Stimulated activated effector memory CD8-positive, alpha-beta T cell treated with anti-CD3 and anti-CD28 coated beads, Interleukin-12 subunit alpha, Interleukin-12 subunit beta, amount 100 ng/mL, for 72 hours (primary cell): ENCODE measurements around the gene TTC7B.

Source experiments
- ATAC-seq: fragments of 150-1000 bp; cut with Tn5 transposase; 2 replicates; pipeline ENCODE4 v1.10.0; 2021
- DNase-seq, 2 donors: peaks; one replicate each; pipeline ENCODE4 v3.0.0; 2021 to 2022; ENCODE audit warnings: low spot score in 2 of 2
- H3K27ac Mint-ChIP-seq: one replicate; pipeline ENCODE4 v1.8.0; 2022; ENCODE audit warnings: mild to moderate bottlenecking, mixed read lengths
- H3K36me3 Mint-ChIP-seq: one replicate; pipeline ENCODE4 v1.8.0; 2022; ENCODE audit warnings: mild to moderate bottlenecking, mixed read lengths
- H3K4me1 Mint-ChIP-seq: one replicate; pipeline ENCODE4 v1.8.0; 2022; ENCODE audit warnings: mixed read lengths
- H3K4me3 Mint-ChIP-seq: one replicate; pipeline ENCODE4 v1.8.0; 2022; ENCODE audit warnings: mild to moderate bottlenecking, mixed read lengths
- H3K9me3 Mint-ChIP-seq: one replicate; pipeline ENCODE4 v1.8.0; 2022; ENCODE audit warnings: mixed read lengths

The TTC7B gene

GRCh38 chr14:90699016-90699415 is 117.2 kb downstream of the TTC7B start:
- no peak for ATAC-seq
- Mint-ChIP-seq H3K27ac (no peak overlapping the region), H3K4me1 (no peaks in the 10 kb centered on the region), H3K9me3 (no peaks in the 10 kb centered on the region), H3K36me3 (no peaks in the 10 kb centered on the region), H3K4me3 (no peak overlapping the region)
- DNase-seq = no peak

- no peaks in the 10 kb centered on the region for H3K9me3 Mint-ChIP-seq
- no peaks in the 10 kb centered on the region for H3K4me1 Mint-ChIP-seq
- ATAC-seq (no peak), DNase-seq (no peak)
- H3K36me3 Mint-ChIP-seq = no peaks in the 10 kb centered on the region
- H3K4me3 Mint-ChIP-seq = no peak overlapping the region
- no peak overlapping the region for H3K27ac Mint-ChIP-seq
Observed at GRCh38 chr14:90698379-90698869, 117.8 kb downstream of the TTC7B start.

DNA sequence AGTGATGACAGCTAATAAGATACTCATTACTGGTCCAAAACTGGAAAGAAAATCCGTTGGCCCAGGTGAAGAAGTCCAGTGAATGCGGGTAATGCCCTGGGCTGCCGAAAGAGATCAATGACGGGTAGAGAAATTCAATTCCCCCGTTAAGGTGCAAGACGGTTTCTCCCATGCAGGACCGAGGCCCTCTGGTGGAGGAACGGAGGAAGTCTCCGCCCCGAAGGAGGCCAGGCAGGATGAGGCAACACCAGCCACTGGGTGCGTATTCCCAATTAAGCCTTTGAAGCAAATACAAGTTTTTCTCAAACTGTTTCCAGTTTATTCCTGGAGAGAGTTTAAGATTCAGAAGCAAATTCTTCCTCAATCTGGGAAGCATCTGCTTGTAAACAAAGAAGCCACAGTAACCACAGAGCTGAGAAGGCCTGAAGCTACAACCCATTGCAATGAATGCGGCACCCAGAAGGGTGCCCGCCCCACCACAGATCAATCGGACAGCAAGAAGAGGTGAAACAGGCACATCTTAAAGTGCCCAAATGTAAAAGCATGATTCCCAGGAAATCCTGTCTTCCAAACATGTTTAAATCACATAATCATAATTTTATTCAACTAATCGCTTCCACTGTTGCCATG is 118.5 kb downstream of the TTC7B start:
- Mint-ChIP-seq H3K4me1 (no peaks in the 10 kb centered on the region), H3K4me3 (no peak overlapping the region), H3K9me3 (no peaks in the 10 kb centered on the region), H3K36me3 (no peaks in the 10 kb centered on the region), H3K27ac (no peak overlapping the region)
- ATAC-seq = peak; percentile 86
- DNase-seq = peak; percentile 53 to 82

GRCh38 chr14:90697132-90697531 is 119.1 kb downstream of the TTC7B start:
- Mint-ChIP-seq H3K4me3 (no peak overlapping the region), H3K9me3 (no peaks in the 10 kb centered on the region), H3K4me1 (no peaks in the 10 kb centered on the region), H3K27ac (no peak overlapping the region), H3K36me3 (no peaks in the 10 kb centered on the region)
- ATAC-seq (no peak), DNase-seq (no peak)

- no peaks in the 10 kb centered on the region for H3K4me1 Mint-ChIP-seq
- H3K4me3 Mint-ChIP-seq = no peak overlapping the region
Observed at GRCh38 chr14:90696720-90697119, 119.5 kb downstream of the TTC7B start.

GRCh38 chr14:90695997-90696660 is 120.1 kb downstream of the TTC7B start:
- ATAC-seq = no peak
- no peaks in the 10 kb centered on the region for H3K9me3 Mint-ChIP-seq
- H3K27ac Mint-ChIP-seq = no peak overlapping the region
- no peaks in the 10 kb centered on the region for H3K36me3 Mint-ChIP-seq
- DNase-seq = no peak
- no peak overlapping the region for H3K4me3 Mint-ChIP-seq
- no peaks in the 10 kb centered on the region for H3K4me1 Mint-ChIP-seq

More at GRCh38 chr14:90696720-90697119, 119.5 kb downstream of the TTC7B start:
- DNase-seq (no peak), ATAC-seq (no peak)
- H3K9me3 Mint-ChIP-seq = no peaks in the 10 kb centered on the region
- H3K27ac Mint-ChIP-seq = no peak overlapping the region
- H3K36me3 Mint-ChIP-seq = no peaks in the 10 kb centered on the region

- no peak for DNase-seq
- no peaks in the 10 kb centered on the region for H3K4me1 Mint-ChIP-seq
- no peak for ATAC-seq
Observed at GRCh38 chr14:90693413-90693812, 122.8 kb downstream of the TTC7B start.

GRCh38 chr14:90692826-90693225 is 123.4 kb downstream of the TTC7B start:
- Mint-ChIP-seq H3K27ac (no peak overlapping the region), H3K9me3 (no peaks in the 10 kb centered on the region), H3K4me3 (no peak overlapping the region), H3K36me3 (no peaks in the 10 kb centered on the region), H3K4me1 (no peaks in the 10 kb centered on the region)
- ATAC-seq (no peak), DNase-seq (no peak)

More at GRCh38 chr14:90693413-90693812, 122.8 kb downstream of the TTC7B start:
- Mint-ChIP-seq H3K27ac (no peak overlapping the region), H3K9me3 (no peaks in the 10 kb centered on the region), H3K4me3 (no peak overlapping the region), H3K36me3 (no peaks in the 10 kb centered on the region)

DNA sequence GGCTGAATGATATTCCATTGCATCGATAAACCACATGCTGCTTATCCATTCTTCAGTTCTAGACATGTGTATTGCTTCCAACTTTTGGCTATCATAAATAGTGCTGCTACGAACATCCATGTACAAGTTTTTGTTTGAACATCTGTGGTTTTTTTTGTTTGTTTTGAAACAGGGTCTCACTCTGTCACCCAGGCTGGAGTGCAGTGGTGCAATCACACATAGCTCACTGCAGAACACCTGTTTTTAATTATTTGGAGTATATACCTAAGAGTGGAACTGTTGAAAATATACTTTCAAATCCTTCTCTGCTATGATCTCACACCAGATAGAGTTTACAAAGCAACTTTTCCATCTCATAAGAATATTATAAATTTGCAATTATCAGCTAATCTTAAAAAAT is 124.2 kb downstream of the TTC7B start:
- H3K4me1 Mint-ChIP-seq = no peaks in the 10 kb centered on the region
- H3K9me3 Mint-ChIP-seq = no peaks in the 10 kb centered on the region
- no peaks in the 10 kb centered on the region for H3K36me3 Mint-ChIP-seq
- DNase-seq (no peak), ATAC-seq (no peak)
- no peak overlapping the region for H3K4me3 Mint-ChIP-seq
- H3K27ac Mint-ChIP-seq = no peak overlapping the region

DNA sequence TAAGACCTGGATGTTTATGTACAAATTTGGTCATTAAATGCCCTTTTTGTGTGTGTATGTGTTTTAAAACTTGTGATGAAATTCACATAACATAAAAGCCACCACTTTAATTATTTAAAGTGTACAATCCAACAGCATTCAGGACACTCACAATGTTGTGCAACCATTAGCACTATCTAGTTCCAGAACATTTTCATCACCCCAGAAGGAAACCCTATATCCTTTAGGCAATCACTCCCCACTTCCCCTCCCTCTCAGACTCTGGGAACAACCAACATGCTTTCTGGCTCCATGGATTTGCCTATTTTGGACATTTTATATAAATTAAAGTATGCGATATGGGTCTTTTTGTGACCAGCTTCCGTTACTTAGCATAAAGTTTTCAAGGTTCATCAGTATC is 124.6 kb downstream of the TTC7B start:
- Mint-ChIP-seq H3K4me3 (no peak overlapping the region), H3K9me3 (no peaks in the 10 kb centered on the region), H3K4me1 (no peaks in the 10 kb centered on the region), H3K36me3 (no peaks in the 10 kb centered on the region), H3K27ac (no peak overlapping the region)
- DNase-seq (no peak), ATAC-seq (no peak)

DNA sequence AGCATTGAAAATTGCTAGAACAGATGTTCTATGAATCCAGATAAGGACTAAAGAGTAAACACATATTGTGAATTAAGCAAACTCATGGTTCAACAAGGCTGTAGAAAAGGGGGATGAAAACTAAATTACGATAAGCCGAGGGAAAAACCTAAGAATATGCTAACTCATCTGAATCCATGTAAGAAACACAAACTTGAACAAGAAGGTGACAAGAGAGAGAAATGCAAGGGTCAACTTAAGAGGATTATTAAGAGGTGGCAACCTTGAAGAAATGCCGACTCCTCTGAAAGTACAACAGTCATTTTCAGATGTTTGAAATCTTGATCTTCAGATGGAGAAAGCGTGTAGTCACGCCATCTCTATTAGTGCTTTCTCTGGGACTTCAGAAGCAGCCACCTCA is 128.6 kb downstream of the TTC7B start:
- Mint-ChIP-seq H3K9me3 (no peaks in the 10 kb centered on the region), H3K4me3 (no peak overlapping the region), H3K4me1 (no peaks in the 10 kb centered on the region), H3K27ac (no peak overlapping the region), H3K36me3 (no peaks in the 10 kb centered on the region)
- ATAC-seq (no peak), DNase-seq (no peak)

DNA sequence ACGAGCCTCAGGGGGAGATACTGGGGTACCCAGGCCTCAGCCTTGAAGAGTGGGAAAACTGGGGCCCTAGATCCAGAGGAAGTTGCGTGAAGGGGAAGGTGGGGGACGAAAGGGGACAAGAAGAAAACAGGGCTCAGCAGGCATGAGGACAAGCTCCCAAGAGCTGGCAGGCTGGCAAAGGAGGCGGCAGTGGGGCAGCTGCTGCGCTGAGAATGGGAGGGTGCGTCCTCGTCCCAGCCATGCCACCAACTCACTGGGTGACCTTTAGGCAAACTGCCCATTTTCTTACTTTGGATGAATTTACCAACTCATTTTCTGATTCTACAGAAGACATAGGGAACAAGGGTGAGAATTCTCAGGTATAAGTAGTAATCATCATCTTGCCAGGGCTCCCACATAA is 133.6 kb downstream of the TTC7B start:
- H3K36me3 Mint-ChIP-seq = no peaks in the 10 kb centered on the region
- ATAC-seq = no peak
- no peak overlapping the region for H3K27ac Mint-ChIP-seq
- H3K4me3 Mint-ChIP-seq = no peak overlapping the region
- H3K9me3 Mint-ChIP-seq = no peaks in the 10 kb centered on the region
- no peak for DNase-seq
- H3K4me1 Mint-ChIP-seq = peaks cover 7% of the 10 kb centered on the region

GRCh38 chr14:90681929-90682328 is 134.3 kb downstream of the TTC7B start:
- DNase-seq (no peak), ATAC-seq (no peak)
- H3K4me3 Mint-ChIP-seq = no peak overlapping the region
- no peaks in the 10 kb centered on the region for H3K36me3 Mint-ChIP-seq
- H3K27ac Mint-ChIP-seq = no peak overlapping the region
- H3K4me1 Mint-ChIP-seq = peaks cover 14% of the 10 kb centered on the region
- no peaks in the 10 kb centered on the region for H3K9me3 Mint-ChIP-seq

GRCh38 chr14:90678846-90679362 is 137.3 kb downstream of the TTC7B start:
- Mint-ChIP-seq H3K27ac (no peak overlapping the region), H3K36me3 (no peaks in the 10 kb centered on the region), H3K4me3 (no peak overlapping the region), H3K9me3 (no peaks in the 10 kb centered on the region), H3K4me1 (peaks cover 22% of the 10 kb centered on the region)
- ATAC-seq = no peak
- DNase-seq = no peak

GRCh38 chr14:90678420-90678819 is 137.8 kb downstream of the TTC7B start:
- H3K4me1 Mint-ChIP-seq = peaks cover 22% of the 10 kb centered on the region
- DNase-seq (no peak), ATAC-seq (no peak)
- no peak overlapping the region for H3K4me3 Mint-ChIP-seq
- H3K9me3 Mint-ChIP-seq = no peaks in the 10 kb centered on the region
- H3K27ac Mint-ChIP-seq = no peak overlapping the region
- H3K36me3 Mint-ChIP-seq = no peaks in the 10 kb centered on the region

- H3K36me3 Mint-ChIP-seq = no peaks in the 10 kb centered on the region
- ATAC-seq (peak; percentile 74), DNase-seq (no peak)
- H3K9me3 Mint-ChIP-seq = no peaks in the 10 kb centered on the region
- H3K4me1 Mint-ChIP-seq = peaks cover 22% of the 10 kb centered on the region
- peak overlapping the region; percentile 36 for H3K4me3 Mint-ChIP-seq
- H3K27ac Mint-ChIP-seq = peak overlapping the region; percentile 68
Observed at GRCh38 chr14:90677484-90678050, 138.7 kb downstream of the TTC7B start.
